ENCODE results near the gene AADACL2.
"Not testable (repeated sequence)": the region's sequence is repeated elsewhere in the genome, so short reads cannot be mapped to it uniquely, and the experiment has no call there.

The AADACL2 gene, protein sequence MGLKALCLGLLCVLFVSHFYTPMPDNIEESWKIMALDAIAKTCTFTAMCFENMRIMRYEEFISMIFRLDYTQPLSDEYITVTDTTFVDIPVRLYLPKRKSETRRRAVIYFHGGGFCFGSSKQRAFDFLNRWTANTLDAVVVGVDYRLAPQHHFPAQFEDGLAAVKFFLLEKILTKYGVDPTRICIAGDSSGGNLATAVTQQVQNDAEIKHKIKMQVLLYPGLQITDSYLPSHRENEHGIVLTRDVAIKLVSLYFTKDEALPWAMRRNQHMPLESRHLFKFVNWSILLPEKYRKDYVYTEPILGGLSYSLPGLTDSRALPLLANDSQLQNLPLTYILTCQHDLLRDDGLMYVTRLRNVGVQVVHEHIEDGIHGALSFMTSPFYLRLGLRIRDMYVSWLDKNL

GRCh38 chr3:151733613-151734012 lies at the start of gene AADACL2:
Gene AADACL2 (plus strand): TSS chr3:151733927. CDS start chr3:151734036, 109 bp downstream.
- no peak for DNase-seq

DNA sequence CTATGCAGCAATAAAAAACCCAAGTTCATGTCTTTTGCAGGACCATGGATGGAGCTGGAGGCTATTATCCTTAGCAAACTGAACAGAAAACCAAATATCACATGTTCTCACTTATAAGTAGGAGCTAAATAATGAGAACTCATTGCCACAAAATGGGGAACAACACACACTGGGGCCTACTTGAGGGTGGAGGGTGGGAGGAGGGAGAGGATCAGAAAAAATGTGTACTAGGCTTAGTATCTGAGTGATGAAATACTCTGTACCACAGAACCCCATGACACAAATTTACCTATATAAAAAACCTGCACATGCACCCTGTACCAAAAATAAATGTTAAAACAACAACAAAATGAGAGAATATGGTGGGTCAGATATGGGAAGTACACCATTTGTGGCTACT lies 49.6 kb upstream of the AADACL2 start:
- no peak for DNase-seq

GRCh38 chr3:151686257-151686656 lies 47.5 kb upstream of the AADACL2 start:
- DNase-seq, result no peak

- DNase-seq, result no peak
Measured at GRCh38 chr3:151687076-151687475, 46.7 kb upstream of the AADACL2 start.

DNA sequence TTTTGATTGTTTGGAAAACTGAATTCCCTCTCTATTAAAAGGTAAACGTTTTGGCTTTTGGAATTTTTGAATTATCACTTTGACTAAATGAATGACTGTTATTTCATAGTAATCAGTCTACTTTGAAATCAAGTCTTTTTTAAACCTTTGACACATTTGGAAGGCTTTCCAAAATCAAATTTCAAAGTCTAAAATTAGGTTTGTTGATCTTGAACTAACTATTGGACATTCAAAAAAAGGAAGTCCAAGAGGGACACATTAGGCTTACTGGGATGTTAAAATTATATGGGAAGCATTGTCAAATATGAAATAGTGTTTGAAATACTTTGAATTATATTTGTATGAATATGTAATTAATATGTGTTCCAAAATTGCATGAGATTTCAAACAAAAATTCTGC lies 45.2 kb upstream of the AADACL2 start:
- DNase-seq, result no peak

DNA sequence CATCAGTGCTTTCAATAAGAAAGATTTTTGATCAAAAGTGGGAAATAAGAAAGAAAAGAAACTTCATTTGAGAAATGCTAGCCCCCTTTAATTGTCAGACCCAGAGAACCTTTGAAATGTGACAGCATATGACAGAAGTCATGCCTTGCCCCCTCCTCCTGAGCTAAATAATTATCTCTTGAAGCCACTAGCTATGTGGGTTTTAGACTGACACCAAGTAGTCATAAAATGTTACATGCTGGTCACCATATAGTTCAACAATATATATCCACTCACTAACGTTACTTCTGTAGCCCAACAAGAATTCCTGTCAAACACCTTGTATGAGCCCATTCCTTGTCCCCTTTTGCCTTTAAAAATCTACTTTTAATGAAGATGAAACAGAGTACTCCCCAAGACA lies 43.1 kb upstream of the AADACL2 start:
- no peak for DNase-seq

DNA sequence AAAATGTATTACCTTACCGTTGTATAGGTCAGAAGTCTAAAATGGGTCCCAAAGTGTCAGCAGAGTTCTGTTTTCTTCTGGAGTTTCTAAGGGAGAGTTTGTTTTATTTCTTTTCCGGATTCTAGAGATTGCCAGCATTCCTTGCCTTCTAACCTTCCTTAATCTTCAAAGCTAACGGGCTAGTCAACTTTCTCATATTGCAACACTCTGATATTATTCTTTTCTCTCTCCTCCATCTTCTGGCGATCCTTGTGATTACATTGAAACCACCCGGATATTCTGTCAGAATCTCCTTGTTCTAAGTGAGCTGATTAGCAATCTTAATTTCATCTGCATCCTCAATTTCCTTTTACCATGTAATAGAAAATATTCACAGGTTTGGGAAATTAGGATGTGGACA lies 36.2 kb upstream of the AADACL2 start:
- no peak for DNase-seq

DNA sequence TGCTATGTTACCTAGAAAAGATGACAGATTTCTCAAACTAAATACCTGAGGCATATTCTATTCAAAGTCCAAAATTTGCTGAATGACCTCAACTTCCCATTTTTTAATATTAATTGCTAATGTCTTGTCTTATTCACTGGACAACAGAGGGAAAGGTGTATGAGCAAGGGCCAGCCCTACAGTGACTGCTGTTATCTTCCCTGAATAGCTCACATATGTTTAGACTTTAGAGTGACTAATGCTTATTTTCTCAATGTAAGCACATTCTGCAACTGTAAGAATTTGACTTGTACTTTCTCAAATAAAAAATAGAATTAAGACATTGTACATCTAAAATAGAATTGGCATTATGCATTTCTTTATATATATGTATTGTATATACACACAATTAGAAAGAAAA lies 26.5 kb upstream of the AADACL2 start:
- DNase-seq, result no peak

- DNase-seq, result no peak
Measured at GRCh38 chr3:151708868-151709267, 24.9 kb upstream of the AADACL2 start.

DNA sequence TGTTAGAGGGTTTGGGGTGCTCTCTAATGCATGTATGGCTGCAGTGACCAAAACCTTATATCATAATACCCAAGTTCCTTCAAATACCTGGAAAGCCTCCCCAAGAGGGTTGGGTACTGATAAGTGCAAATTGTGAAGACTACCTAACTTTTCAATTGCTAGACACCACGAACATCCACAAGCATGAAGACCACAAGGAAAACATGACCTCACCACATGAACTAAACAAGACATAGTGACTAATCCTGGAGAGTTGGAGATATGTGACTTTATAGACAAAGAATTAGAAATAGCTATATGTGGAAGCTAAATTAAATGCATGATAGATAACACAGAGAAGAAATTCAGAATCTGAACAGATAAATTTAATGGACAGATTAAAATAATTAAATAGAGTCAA lies 23.9 kb upstream of the AADACL2 start:
- no peak for DNase-seq

DNA sequence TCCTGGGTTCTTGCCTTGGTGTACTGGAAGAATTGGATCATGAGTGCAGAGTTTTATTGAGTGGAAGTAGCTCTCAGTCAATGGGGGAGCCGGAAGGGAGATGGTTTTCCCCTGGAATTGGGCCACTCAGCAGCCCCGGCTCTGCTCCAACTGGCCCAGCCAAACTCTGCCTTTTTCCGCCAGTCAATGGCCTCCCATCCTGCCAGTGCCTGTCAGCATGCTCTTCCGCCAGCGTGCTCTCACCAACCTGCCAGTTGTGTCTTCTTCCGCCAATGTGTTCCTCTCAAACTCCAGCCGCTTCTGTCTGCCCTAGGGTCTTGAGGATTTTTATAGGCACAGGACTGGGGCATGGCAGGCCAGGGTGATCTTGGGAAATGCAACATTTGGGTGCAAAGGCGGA lies 12.4 kb upstream of the AADACL2 start:
- no peak for DNase-seq

DNA sequence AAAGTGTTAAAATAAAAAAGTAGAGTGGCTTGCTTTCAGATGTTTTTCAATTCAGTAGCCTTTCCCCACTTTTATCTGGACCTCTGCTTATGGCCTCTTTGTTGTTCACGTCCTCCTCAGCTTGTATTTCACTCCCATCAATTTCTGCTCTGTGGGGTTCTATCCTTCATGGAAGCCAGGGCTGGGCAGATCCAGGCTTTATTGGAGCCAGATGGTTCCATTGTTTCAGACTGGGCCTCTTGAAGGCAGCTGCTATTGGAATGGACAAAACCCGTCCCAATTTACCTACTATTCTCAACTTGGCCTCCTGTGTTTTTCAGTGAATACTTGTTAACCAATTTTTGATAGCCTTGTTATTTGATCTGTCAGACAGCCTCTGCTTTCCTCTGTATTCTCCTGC lies 10.9 kb upstream of the AADACL2 start:
- no peak for DNase-seq

DNA sequence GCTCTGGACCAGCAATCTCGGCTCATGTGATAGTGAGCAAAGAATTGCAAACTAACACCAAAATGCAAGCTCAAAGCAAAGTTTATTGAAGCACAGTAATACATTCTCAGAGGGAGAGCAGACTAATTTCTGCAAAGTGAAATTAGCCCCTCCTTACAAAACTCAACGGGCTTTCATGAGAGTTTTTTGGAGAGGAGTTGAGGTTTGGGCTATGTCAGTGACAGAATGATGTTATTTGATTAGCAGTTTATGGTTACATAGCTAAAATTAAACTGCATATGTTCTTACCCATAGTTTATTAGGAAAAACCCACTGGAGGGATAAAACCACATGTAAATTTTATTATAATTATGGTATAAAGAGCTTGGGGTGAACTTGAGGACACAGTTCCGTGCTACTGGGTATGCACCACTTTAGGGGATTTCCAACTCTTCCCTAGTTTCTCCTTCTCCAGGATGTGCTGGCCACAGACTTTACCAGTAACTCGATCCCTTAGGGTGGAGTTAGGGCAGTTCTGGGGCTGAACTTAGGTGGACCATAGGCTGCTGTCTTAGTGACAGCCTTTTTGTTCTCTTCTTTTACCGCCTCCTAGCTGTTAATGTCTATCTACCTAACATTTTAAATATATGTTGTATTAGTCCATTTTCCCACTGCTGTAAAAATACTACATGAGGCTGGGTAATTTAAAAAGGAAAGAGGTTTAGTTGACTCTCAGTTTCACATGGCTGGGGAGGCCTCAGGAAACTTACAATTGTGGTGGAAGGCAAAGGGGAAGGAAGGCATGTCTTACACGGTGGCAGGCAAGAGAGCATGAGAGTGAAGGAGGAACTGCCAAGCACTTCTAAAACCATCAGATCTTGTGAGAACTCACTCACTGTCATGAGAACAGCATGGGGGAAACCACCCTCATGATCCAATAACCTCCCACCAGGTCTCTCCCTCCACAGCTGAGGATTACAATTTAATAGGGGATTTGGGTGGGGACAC lies 8.9 kb upstream of the AADACL2 start:
- no peak for DNase-seq

DNA sequence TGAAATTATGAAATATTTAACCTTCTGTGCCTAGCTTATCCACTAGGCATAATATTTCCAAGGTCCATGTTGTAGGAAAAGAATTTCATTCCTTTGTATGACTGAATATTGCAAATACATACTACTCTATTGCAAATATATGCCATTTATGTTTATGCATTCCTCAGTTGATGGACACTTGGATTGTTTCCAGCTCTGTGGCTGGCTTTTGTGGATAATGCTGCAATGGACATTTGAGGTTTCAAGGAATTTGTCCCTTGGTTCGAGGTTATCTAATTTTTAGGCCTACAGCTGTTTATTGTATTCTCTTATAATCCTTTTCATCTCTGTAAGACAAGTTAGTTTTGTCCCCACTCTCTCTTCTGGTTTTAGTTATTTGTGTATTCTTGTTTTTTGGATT lies 7.7 kb upstream of the AADACL2 start:
- DNase-seq, result no peak

DNA sequence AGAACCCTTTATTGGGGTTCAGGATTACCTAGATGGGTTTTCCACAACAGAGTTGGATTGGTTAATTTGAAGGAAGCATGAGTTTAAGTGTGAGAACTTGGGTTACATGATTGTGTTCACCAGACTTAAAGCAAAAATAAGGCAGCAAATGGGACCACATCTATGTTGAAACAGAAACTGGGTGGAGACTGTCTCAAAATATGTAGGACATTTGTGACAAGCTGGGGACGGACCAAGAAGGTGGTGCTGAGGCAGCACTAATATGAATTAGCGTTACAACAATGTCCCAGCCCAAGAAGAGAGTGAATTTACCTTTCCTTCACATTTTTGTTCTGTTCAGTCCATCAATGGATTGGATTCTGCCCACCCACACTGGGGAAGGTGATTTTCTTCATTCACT lies 866 bp upstream of the AADACL2 start:
- no peak for DNase-seq

GRCh38 chr3:151740581-151740980 lies 6.9 kb downstream of the AADACL2 start:
- DNase-seq, result no peak

GRCh38 chr3:151743855-151744254 lies 10.1 kb downstream of the AADACL2 start:
- DNase-seq, result no peak

DNA sequence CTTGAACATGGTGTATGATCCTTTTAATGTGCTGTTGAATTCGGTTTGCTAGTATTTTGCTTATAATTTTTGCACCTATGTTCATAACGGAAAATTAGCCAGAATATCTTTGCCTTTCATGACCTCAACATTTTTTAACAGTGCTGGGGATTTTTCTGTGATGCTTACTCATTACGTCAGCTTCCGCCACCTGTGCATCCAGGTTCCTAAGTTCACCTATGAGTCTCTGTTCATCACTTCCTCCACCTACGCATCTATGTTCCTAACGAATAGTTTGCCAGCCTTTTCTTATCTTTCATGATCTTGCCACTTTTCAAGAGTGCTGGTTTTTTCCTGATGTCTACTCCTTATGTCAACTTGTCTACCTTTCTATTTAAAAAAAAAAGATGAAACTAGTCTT lies 16.5 kb downstream of the AADACL2 start:
- DNase-seq, result no peak

DNA sequence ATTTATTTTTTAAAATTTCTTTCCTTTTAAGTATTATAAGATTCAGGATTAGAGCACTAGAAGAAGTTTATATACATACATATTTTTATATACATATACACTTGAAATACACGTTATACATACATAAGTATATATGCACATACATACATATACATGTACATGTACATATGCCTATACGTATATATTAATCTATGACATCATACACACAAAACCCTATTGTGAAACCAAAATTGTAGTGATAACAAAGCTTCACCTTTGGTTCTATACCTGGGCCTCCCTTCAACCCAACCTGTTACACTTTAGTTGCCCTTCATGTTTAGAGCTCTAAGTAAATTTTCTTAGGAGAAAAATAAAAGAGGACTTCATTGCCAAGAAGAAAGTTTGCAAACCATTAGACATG lies 17.0 kb downstream of the AADACL2 start:
- no peak for DNase-seq

DNA sequence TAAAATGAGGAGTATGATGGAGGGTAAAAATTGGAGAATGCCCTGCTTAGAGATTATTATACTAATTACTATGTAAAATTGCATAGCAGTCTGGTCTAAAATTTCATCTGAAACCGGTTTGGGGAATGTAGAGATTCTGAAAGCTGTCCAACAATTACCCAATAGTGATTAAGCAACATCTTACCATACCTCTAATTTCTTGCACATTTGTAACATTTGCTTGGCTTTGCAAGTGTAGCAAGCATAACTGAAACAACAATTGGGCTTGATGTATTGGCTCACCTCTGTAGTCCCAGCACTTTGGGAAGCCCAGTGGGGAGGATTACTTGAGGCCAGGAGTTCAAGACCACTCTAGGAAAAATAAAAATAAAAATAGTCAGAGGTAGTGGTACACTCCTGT lies 17.4 kb downstream of the AADACL2 start:
- DNase-seq, result no peak

DNA sequence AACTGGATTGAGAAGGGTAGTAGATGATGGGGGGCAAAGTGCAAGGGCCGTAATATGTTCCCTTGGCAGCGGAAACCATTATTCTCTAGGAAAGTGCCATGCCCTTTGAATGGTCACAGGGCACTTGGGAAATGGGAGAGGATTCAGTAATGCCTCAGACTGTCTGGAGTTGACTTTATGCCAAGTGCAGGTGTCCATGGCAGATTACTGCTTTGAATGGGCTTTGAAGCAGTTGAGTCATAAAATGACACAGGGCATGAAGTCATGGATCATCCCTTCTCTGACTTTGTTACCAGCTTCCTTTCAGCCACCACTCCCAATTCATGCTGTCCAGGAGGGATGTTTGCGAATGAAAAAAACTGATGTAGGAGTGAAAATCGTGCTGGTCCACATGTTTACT lies 20.1 kb downstream of the AADACL2 start:
- DNase-seq, result no peak

GRCh38 chr3:151761581-151761980 lies 27.9 kb downstream of the AADACL2 start:
- no peak for DNase-seq

GRCh38 chr3:151764699-151765098 lies 31.0 kb downstream of the AADACL2 start:
- not testable (repeated sequence) for DNase-seq

- no peak for DNase-seq
Measured at GRCh38 chr3:151765685-151766084, 32.0 kb downstream of the AADACL2 start.
